H1 (cell line): ENCODE measurements around the gene CLDN6.

Source experiments
- EZH2 ChIP-seq: fragments of 200-600 bp; sonication (generic); IDR thresholded peaks from 2 replicates; pipeline ENCODE4 v1.7.1; 2012; ENCODE audit warnings: low read depth, mild to moderate bottlenecking, moderate library complexity, low read length, inconsistent platforms; ENCODE audit not compliant: severe bottlenecking
- POLR2AphosphoS5 ChIP-seq: IDR thresholded peaks from 2 replicates; pipeline ENCODE4 v1.6.1; 2011; ENCODE audit warnings: low read depth, low read length
- TCF12 ChIP-seq: IDR thresholded peaks from 2 replicates; pipeline ENCODE4 v1.6.1; 2011; ENCODE audit warnings: low read depth, mild to moderate bottlenecking, low read length
- TF ChIP-seq, protein P1 (sequence below): IDR thresholded peaks from 2 replicates; pipeline ENCODE4 v1.6.1; 2011; ENCODE audit warnings: low read length, improper control_type of control experiment

DNA sequence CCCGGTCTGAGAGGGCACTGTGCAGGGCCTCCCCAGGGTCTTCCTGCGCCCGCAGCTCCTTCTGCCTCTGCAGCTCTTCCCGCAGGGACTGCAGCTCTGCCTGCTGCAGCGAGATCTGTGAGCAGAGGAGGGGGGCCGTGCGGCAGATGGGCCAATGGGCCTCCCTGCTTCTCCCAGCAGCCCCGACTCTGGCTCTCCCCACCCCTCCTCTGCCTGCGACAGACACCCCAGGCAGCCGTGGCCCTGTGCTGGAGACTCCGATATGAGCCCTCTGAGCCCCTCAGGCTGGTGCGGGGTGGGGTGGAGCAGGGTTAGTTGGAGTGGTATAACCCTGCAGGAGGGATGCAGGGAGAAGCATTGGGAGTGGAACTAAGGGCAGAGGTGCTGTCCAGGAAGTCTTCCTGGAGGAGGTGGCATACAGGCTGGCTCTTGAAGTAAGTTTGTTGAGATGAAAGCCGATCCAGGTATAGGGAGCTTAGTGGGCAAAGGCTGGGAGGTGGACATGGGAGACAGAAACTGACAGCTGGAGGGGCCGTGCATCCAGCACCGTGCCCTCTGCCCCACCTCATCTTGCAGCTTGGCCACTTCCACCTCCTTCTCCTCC is 10.8 kb upstream of the CLDN6 start:
- TF ChIP-seq POLR2AphosphoS5 (no peak; the same call in 1 of the 2 replicates), TCF12 (no peak), EZH2 (no peak)
- TF ChIP-seq, protein P1, sequence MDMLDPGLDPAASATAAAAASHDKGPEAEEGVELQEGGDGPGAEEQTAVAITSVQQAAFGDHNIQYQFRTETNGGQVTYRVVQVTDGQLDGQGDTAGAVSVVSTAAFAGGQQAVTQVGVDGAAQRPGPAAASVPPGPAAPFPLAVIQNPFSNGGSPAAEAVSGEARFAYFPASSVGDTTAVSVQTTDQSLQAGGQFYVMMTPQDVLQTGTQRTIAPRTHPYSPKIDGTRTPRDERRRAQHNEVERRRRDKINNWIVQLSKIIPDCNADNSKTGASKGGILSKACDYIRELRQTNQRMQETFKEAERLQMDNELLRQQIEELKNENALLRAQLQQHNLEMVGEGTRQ, result no peak
